NK-92 (cell line): Measurements from ENCODE around the gene LAG3.

ENCODE experiments used
- DNase-seq: peaks from one replicate; lab custom pipeline; 2025; ENCODE audit not compliant: unreplicated experiment; lab: John Stamatoyannopoulos, UW

Gene LAG3

GRCh38 chr12:6752921-6753771 lies 19.2 kb upstream of the LAG3 start, which contains the start of gene MLF2:
MLF2 (minus strand) TSS chr12:6753141; CDS start chr12:6752334, 807 bp downstream.
- DNase-seq, result peak; percentile 63

- DNase-seq, result no peak
Measured at GRCh38 chr12:6753772-6754356, 18.5 kb upstream of the LAG3 start.

GRCh38 chr12:6754411-6754810 lies 17.9 kb upstream of the LAG3 start:
- DNase-seq, result no peak

DNA sequence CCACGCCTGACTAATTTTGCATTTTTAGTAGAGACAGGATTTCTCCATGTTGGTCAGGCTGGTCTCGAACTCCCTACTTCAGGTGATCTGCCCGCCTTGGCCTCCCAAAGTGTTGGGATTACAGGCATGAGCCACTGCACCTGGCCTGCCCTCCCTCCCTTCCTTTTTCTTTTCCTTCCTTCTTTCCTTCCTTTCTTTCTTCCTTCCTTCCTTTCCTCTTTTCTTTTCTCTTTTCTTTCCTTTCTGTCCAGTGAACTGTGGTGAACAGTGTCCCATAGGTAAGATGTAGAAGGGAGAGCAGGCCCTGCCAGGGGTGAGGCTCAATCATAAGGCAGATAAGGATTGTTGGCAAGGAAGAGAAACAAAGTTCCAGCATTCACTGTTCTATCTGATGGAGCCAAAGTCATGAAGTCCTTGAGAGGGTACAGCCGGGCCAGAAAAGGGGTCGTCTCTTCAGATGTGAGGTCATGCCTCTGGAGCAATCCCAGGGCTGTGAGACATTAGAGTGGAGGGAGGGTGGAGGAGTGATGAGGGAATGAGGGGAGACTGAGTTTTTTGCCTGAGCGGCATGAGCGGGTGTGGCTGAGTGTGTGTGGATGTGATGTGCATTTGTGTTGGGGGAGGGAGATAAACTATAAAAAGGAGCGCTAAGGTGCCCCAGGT lies 15.2 kb upstream of the LAG3 start:
- no peak for DNase-seq

DNA sequence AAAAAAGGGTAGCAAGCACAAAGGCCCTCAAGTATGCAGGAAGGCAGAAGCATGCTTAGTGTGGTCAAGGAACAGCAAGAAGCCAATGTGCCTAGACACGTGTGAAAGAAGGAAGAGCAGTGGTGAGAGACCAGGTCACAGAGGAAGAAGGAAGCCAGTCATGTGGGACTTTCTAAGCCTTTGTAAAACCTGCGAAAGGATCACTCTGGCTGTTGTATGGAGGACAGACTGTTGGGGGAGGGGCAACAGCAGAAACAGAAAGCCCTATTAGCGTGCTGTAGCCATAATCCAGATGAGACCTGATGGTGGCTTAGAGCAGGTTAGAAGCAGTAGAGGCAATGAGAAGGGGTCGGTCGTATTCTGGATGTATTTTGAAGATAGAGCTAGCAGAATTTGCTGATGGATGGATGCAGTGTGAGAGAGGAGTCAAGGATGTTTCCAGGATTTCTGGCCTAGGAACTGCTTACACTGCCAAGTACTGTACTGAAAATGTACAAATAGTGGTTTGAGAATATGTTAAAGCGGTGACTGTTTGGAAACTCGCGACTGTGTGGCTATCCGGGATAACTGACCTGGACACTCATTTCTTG lies 13.7 kb upstream of the LAG3 start:
- DNase-seq, result no peak

DNA sequence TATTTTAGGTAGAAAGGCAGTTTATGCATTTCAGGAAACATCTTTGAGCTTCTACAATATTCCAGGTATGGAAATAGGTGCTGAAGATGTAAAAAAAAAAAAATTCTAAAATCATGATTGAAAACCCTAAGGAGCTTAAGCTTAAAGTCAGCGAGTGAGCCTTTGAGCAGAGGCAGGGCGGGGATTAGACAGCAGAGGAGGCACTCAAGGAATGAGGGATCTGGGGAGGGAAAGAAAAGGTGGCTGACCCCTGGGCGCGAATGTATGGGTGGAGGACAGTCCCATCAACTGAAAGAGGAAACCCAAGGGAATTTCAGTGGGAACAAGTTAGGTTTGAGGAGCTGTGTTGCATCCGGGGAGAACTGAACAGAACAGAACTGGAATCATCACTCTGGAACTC lies 12.6 kb upstream of the LAG3 start:
- no peak for DNase-seq

- no peak for DNase-seq
Measured at GRCh38 chr12:6763380-6763779, 8.9 kb upstream of the LAG3 start.

- no peak for DNase-seq
Measured at GRCh38 chr12:6764011-6764828, 8.1 kb upstream of the LAG3 start.

DNA sequence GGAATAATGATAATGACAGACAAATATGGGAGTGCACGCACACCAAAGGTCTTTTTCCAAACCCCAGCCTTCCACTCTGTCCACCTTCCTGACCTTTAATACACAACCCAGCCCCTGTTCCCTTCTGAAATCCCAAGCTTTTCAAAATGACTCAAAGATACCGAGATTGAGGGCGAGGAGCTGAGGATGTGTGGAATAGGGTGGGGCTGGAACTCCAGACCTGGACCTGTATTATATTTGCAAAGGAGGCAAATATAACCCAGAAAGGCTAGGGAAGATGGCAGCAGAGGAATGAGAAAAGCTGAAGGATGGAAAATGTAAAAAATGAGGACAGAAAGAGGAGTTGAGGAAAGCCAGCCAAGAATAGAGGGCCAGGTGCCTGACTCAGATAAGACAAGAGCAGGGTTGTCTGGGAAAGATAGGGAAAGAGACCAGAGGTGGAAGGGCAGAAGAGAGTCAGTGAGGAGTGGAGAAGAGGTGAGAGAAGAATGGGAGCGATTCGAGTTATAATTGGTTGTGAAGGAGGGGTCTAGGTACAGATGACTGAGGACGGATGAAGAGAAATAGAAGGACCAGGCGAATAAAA lies 7.2 kb upstream of the LAG3 start:
- no peak for DNase-seq

GRCh38 chr12:6765634-6766581 lies 6.4 kb upstream of the LAG3 start, which contains the start of gene PTMS:
PTMS (plus strand) TSS chr12:6766363; CDS start chr12:6766706, 343 bp downstream.
- DNase-seq, result no peak

GRCh38 chr12:6766651-6767349 lies 5.5 kb upstream of the LAG3 start:
- DNase-seq, result no peak

DNA sequence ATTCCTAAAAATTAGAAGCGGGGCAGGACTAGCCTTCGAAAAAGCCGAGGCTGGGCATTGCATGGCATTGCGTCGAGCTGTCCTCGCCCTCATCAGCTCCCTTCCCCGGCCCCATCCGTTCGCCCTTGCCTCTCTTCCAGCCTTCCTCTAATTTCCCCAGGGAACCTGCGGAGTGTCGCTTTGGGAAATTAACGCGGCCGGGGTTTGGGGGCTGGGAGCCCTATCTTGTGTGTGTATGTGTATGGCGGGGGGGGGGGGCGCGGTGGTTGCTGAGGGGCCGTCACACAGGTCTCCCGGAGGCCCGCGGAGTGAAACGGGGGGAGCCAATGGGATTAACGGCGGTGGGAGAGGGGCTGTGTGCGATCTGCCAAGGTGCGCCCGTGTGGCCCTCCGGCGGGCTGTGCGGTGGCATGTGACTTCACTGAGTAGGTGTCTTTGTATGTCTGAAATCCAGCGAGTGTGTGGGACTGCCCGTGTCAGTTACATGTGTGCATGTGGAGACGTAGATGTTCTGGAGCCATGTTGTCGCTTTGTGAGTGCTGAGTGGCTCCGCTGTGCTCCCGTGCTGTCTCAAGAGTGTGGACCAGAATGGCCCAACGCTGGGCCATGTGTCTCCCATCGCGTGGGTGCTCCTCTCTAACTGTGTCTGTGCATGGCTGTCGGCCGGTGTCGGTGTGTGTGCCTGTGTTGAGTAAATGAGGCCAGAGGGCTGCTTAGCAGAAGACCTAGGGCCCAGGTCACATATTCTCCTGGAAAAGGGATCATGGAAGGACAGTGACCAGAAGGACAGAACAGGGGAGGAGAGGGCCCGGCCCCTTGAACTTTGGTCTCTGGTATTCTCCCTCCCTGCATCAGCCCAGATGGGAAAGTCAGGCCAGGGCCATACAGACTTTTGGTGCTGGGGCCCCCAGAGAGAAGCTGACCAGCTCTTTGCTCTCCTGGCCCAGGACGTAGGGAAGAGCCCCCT lies 4.7 kb upstream of the LAG3 start:
- no peak for DNase-seq

DNA sequence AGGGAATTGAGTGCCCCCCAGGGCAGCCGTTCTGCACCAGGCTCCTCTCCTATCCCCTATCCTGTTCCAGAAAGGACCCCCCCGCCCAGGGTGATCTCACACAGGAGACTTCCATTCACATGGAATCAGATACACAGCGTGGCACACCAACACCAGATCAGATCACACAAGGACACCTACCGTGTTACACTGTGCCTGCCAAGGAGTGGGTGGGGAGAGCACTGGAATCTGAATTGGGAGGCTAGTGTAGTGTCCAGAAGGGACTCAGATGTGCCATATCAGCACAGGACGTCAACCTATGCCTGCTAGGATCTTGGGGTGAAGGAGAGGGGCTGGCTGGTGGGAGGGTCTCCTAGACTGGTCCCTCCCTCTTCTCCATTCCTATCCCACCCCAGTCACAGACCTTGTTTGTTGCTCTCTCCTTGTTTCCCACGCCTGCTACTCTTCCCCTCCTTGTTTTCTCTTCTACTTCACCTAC lies 3.8 kb upstream of the LAG3 start:
- no peak for DNase-seq

GRCh38 chr12:6768990-6769389 lies 3.3 kb upstream of the LAG3 start:
- DNase-seq, result no peak

GRCh38 chr12:6769666-6770065 lies 2.7 kb upstream of the LAG3 start:
- DNase-seq, result no peak

DNA sequence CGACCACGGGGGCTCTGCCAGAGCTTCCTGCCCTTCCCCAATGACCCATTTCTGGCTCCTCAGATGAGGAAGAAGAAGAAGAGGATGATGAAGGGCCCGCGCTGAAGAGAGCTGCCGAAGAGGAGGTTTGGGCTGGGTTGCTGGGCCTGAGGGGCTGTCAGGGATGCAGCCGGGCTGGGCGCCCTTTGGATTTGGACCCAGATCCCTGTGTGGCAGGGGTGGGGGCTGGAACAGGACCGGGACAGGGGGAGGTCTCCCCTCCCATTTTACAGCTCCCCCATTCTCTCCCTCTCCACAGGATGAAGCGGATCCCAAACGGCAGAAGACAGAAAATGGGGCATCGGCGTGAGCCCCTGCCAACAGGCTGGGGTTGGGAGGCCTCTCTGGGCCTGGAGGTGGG lies 2.2 kb upstream of the LAG3 start:
- DNase-seq, result no peak

GRCh38 chr12:6770600-6770999 lies 1.7 kb upstream of the LAG3 start:
- DNase-seq, result no peak
